Measurements from ENCODE around the gene TTC21A.

The TTC21A gene

DNA sequence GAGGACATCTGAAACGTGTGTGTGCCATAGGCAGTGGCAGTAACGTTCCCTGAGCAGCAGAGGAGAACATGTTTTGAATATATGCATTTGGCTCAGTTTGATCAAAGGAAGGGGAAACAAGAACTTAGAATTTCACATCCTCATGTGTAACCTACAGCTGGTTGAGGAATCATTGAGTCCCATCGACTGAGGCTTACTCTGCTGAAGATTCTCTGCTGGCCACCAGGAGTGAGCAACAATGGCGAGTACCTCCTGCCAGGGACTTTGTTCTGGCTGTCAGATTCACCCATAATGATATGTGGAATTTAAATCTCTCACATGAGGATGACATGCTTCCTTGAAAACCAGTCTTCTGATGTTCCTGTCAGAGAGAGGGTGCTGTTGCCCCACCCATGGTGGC, 21.3 kb upstream of the TTC21A start:
- no peak for ATAC-seq (replicated peaks)

DNA sequence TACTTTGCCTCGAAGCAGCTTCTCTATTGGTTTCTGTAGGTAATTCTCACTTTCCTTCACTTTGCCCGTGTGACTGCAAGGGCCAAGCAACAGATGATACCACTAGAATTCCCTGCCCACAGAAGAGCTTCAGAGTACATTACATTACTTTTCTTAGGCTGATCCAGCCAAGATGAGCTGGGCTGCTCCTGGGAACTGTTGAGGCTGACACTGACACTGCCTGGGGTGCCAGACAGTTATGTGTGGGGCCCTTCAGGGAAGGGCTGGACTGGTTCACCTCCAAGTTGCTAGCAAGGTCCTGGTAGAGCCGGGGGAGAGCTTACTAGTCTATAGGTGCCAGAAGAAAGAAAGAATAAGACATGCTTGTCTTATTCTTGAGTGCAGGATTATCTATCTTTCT, 19.0 kb upstream of the TTC21A start:
- ATAC-seq (replicated peaks): no peak
- Mint-ChIP-seq H3K4me3 (no peak overlapping the region), H3K27ac (peak overlapping the region in 1 of 2 donors; percentile 46), H3K9me3 (no peaks in the 10 kb centered on the region), H3K36me3 (ENCODE audit: insufficient read depth) (peaks cover 80% of the 10 kb centered on the region), H3K4me1 (ENCODE audit: low read depth in 2 of 2) (no peaks in the 10 kb centered on the region), H3K27me3 (no peaks in the 10 kb centered on the region)
- DNase-seq: no peak

More for the DNA sequence above, 21.3 kb upstream of the TTC21A start:
- no peak overlapping the region for H3K27ac Mint-ChIP-seq
- no peaks in the 10 kb centered on the region for H3K27me3 Mint-ChIP-seq
- H3K36me3 Mint-ChIP-seq (ENCODE audit: insufficient read depth): peaks cover 74% of the 10 kb centered on the region
- H3K9me3 Mint-ChIP-seq: no peaks in the 10 kb centered on the region
- no peaks in the 10 kb centered on the region for H3K4me1 Mint-ChIP-seq (ENCODE audit: low read depth in 2 of 2)
- no peak overlapping the region for H3K4me3 Mint-ChIP-seq
- no peak for DNase-seq

- ATAC-seq (replicated peaks) (no peak), DNase-seq (no peak)
- Mint-ChIP-seq H3K4me1 (ENCODE audit: low read depth in 2 of 2) (no peaks in the 10 kb centered on the region), H3K27me3 (no peaks in the 10 kb centered on the region), H3K9me3 (no peaks in the 10 kb centered on the region), H3K27ac (peak overlapping the region in 1 of 2 donors; percentile 46), H3K4me3 (no peak overlapping the region), H3K36me3 (ENCODE audit: insufficient read depth) (peaks cover 84% of the 10 kb centered on the region)
Measured at GRCh38 chr3:39088889-39089288, 18.6 kb upstream of the TTC21A start.

DNA sequence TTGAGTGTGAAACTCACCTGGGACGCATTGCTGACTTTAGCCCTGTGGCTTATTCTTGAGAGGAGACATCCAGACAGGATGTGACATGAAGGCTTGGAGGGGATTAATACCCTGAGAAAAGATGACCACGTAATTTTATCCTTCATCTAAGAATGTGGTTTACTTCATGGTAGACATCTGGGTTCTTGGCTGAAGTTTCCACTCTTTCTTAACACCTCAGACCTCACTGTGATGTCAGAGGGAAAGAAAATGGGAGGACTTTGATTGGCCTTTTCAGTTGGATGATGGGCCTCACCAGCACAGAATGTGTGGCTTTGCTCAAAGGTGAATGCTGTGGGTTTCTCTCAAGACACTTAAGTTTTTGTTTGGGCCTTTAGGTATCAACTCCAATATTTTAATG, 16.6 kb upstream of the TTC21A start:
- DNase-seq: no peak
- H3K4me3 Mint-ChIP-seq: no peak overlapping the region
- H3K27me3 Mint-ChIP-seq: no peaks in the 10 kb centered on the region
- H3K27ac Mint-ChIP-seq: peak overlapping the region; percentile 32 to 35
- ATAC-seq (replicated peaks): peak; percentile 42
- peaks cover 86% of the 10 kb centered on the region for H3K36me3 Mint-ChIP-seq (ENCODE audit: insufficient read depth)
- no peaks in the 10 kb centered on the region for H3K4me1 Mint-ChIP-seq (ENCODE audit: low read depth in 2 of 2)
- no peaks in the 10 kb centered on the region for H3K9me3 Mint-ChIP-seq

DNA sequence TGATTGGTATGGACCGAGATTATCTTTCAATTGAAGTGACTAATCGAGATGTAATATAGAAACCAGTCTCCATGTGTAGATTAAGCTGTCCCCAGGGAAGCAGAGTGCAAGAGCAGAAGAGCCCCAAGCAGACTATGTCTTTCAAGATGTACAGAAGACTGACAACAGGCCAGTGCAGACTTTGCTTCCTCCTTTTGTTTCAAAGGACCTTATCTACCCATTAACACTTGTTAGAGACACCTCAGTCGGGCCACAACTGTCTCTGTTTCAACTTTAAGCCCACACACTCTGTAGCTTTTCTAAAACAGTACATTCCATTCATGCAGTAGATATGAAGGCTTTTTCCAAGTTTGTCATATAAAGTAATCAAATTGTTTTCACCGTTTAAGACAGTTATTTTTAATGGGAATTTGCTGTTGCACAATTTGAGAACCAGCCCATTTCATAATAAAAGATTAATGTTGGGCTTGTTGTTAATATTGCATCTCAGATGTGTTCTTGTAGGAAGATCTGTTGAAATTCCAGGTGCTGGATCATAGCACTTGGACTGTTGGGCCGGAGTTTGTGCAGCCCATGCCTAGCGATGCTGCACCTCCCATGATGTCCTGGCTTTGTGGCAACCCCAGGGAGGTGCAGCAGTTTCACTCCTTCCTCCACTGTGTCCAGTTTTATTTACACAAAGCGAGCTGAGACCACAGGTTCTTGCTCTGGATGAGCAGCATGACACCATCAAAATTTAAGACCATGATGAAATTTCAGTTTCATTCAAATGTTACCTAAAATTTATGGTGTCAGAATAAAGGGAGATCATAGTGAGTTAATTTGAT, 12.4 kb upstream of the TTC21A start:
- Mint-ChIP-seq H3K9me3 (no peaks in the 10 kb centered on the region), H3K27ac (no peak overlapping the region), H3K36me3 (ENCODE audit: insufficient read depth) (peaks cover 89% of the 10 kb centered on the region), H3K4me3 (no peak overlapping the region), H3K27me3 (no peaks in the 10 kb centered on the region), H3K4me1 (ENCODE audit: low read depth in 2 of 2) (no peaks in the 10 kb centered on the region)
- no peak for ATAC-seq (replicated peaks)
- no peak for DNase-seq

DNA sequence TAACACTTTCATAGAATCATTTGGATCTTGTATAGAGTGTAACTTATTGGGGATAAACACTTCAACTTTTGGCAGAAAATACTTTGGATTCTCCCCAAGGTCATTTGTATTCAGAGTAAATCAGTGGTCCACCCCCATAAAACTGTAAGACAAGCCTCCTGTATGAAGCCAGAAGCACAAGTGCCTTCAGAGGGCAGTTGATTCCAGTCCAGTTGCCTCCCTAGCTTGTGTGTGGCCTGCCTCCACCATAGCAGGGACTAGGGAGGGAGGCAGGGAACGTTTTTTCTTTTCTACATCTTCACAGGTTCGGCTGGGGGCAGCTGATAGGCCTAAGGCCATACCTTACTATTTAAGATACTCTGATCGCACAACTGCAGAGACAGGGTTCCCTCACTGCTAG, 11.7 kb upstream of the TTC21A start:
- no peaks in the 10 kb centered on the region for H3K9me3 Mint-ChIP-seq
- no peak for ATAC-seq (replicated peaks)
- no peaks in the 10 kb centered on the region for H3K27me3 Mint-ChIP-seq
- H3K36me3 Mint-ChIP-seq (ENCODE audit: insufficient read depth): peaks cover 87% of the 10 kb centered on the region
- H3K4me1 Mint-ChIP-seq (ENCODE audit: low read depth in 2 of 2): peaks cover 0 to under 1% of the 10 kb centered on the region in 2 donors
- no peak overlapping the region for H3K4me3 Mint-ChIP-seq
- no peak for DNase-seq
- H3K27ac Mint-ChIP-seq: no peak overlapping the region

GRCh38 chr3:39096775-39097174, 10.7 kb upstream of the TTC21A start:
- Mint-ChIP-seq H3K27me3 (no peaks in the 10 kb centered on the region), H3K9me3 (no peaks in the 10 kb centered on the region), H3K4me3 (no peak overlapping the region), H3K4me1 (ENCODE audit: low read depth in 2 of 2) (peaks cover 4 to 9% of the 10 kb centered on the region in 2 donors), H3K27ac (no peak overlapping the region), H3K36me3 (ENCODE audit: insufficient read depth) (peaks cover 77% of the 10 kb centered on the region)
- no peak for ATAC-seq (replicated peaks)
- no peak for DNase-seq

DNA sequence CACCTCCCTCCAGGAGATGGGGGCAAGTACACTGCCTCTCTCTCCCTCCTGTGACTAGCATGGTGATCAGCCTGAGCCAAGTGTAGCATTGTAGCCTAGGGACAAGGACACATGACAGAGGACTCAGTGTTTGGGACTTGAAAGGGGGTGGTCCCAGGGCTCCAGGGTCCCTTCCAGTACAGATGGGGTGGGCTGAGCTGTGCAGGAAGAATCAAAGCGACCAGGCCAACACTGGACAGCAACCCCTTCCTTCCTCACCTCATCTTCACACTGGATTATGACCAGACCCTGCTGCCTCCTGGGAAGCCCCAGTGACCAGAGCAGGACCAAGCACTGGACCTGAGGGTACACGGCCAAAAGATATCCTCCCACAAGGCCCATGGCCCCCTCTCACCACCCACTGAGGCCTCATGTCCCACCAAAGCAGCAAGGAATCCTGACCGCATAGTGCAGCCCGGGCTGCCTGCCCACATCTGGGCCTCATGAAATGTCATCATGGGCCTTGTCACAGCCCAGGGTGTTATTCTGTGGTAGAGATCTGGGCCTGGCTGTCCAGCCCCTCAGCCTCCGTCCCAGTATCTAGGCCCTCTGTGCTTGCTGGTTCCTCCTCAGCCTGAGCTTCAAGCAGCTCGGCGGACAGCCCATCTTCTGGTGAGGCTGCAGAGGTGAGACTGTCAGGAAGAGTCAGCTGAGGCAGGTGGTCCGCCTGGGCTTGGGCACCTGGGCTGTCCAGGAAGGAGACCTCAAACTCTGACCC, 9.6 kb upstream of the TTC21A start:
- peak overlapping the region in 1 of 2 donors; percentile 17 for H3K27ac Mint-ChIP-seq
- no peaks in the 10 kb centered on the region for H3K27me3 Mint-ChIP-seq
- no peak overlapping the region for H3K4me3 Mint-ChIP-seq
- no peak for ATAC-seq (replicated peaks)
- peaks cover 11 to 18% of the 10 kb centered on the region in 2 donors for H3K4me1 Mint-ChIP-seq (ENCODE audit: low read depth in 2 of 2)
- no peak for DNase-seq
- no peaks in the 10 kb centered on the region for H3K9me3 Mint-ChIP-seq
- H3K36me3 Mint-ChIP-seq (ENCODE audit: insufficient read depth): peaks cover 68% of the 10 kb centered on the region

GRCh38 chr3:39098473-39099000, 8.9 kb upstream of the TTC21A start:
- peaks cover 64% of the 10 kb centered on the region for H3K36me3 Mint-ChIP-seq (ENCODE audit: insufficient read depth)
- no peaks in the 10 kb centered on the region for H3K9me3 Mint-ChIP-seq
- no peak for ATAC-seq (replicated peaks)
- peaks cover 14 to 22% of the 10 kb centered on the region in 2 donors for H3K4me1 Mint-ChIP-seq (ENCODE audit: low read depth in 2 of 2)
- H3K4me3 Mint-ChIP-seq: no peak overlapping the region
- no peaks in the 10 kb centered on the region for H3K27me3 Mint-ChIP-seq
- no peak for DNase-seq
- H3K27ac Mint-ChIP-seq: peak overlapping the region in 1 of 2 donors; percentile 74

DNA sequence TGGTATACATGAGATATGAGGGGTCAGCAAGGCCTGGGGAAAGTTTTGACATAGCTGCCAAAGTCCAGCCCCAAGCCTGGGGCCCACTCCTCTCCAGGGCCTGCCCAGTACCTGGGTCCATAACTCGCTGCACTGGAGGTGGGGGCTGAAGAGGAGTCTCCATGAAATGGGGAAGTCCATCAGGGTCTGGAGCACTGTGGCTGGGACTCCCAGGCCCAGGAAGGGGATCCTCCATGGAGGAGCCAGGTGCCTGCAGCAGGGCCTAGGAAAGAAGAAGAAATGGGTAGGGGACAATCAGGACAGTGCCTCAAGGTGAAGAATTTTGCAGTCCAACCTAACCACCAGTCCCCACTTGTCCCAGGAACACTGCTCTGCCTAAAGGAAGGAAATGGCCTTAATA, 8.2 kb upstream of the TTC21A start:
- Mint-ChIP-seq H3K27ac (peak overlapping the region in 1 of 2 donors; percentile 74), H3K27me3 (no peaks in the 10 kb centered on the region), H3K4me3 (no peak overlapping the region), H3K36me3 (ENCODE audit: insufficient read depth) (peaks cover 58% of the 10 kb centered on the region), H3K9me3 (no peaks in the 10 kb centered on the region), H3K4me1 (ENCODE audit: low read depth in 2 of 2) (peaks cover 18 to 25% of the 10 kb centered on the region in 2 donors)
- ATAC-seq (replicated peaks) (no peak), DNase-seq (no peak)

DNA sequence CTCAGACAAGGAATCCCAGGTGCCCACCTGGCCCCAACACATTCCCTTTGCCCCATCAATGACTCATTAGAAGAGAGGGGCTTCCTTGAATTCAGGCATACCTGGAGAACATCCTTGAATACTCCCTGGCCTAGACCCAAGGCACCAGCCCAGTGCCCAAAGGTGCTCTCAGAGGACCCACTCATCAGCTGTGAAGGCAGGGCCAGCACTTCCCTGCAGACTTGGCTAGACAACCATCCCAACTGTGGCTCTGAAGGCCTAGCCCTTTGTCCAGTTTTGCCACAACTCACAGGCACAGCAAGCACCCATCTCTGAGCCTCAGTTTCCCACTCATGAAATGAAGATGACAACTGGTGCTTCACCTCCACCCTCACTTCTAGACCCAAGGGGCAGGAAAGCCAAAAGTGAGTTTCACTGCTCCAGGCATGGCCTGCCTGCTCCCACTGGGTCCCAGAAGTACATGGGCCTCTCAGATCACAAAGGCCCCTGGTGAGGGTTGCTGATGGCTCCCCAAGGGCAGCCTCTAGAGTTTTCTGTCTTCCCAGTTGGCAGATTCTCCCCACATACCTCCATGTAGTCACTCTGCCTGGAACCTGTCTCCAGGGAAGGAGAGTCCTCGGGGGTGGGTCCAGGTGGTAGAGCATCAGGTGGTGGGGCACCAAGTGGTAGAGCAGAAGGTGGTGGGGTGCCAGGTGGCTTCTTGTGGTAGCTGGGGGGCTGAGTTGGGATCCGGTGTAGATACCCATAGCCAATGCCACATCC, 7.6 kb upstream of the TTC21A start:
- H3K36me3 Mint-ChIP-seq (ENCODE audit: insufficient read depth): peaks cover 51% of the 10 kb centered on the region
- ATAC-seq (replicated peaks) (no peak), DNase-seq (no peak)
- no peak overlapping the region for H3K4me3 Mint-ChIP-seq
- peak overlapping the region in 1 of 2 donors; percentile 74 for H3K27ac Mint-ChIP-seq
- no peaks in the 10 kb centered on the region for H3K27me3 Mint-ChIP-seq
- peaks cover 20 to 28% of the 10 kb centered on the region in 2 donors for H3K4me1 Mint-ChIP-seq (ENCODE audit: low read depth in 2 of 2)
- H3K9me3 Mint-ChIP-seq: no peaks in the 10 kb centered on the region

- ATAC-seq (replicated peaks): no peak
- Mint-ChIP-seq H3K4me1 (ENCODE audit: low read depth in 2 of 2) (peaks cover 25 to 32% of the 10 kb centered on the region in 2 donors), H3K27ac (peak overlapping the region in 1 of 2 donors; percentile 41), H3K9me3 (no peaks in the 10 kb centered on the region), H3K36me3 (ENCODE audit: insufficient read depth) (peaks cover 47% of the 10 kb centered on the region), H3K4me3 (no peak overlapping the region), H3K27me3 (no peaks in the 10 kb centered on the region)
- no peak for DNase-seq
Measured at GRCh38 chr3:39100500-39100886, 7.0 kb upstream of the TTC21A start.

DNA sequence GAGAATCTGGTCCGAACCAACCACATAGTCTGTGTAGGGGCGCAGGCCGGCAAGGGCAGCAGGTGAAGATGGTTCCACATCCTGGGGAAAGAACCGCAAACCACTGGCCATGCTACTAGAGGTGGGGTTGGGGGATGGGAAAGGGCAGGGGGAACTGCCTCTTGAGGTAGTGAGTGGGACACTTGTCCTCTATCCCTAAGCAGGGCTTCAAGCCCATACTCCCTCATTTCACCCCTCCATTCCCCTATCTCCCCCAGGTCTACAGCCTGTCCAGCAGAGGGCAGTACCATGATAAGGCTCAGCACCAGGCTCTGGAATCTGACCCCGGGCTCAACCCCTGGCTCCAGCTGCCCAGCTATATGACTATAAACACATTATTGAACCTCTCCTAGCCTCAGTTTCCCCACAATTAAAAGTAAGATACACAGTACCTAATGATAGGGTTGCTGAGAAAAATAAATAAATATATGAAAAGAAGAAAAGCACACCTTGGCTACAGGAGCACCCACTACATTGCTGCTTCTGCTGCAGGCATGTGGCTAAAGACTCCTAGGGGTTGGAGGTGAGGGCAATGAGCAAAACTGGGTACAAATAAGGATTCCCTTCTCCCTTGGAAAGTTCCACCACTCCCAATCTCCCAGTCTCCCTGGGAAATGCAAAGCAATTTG, 6.3 kb upstream of the TTC21A start:
- Mint-ChIP-seq H3K4me1 (ENCODE audit: low read depth in 2 of 2) (peaks cover 31 to 39% of the 10 kb centered on the region in 2 donors), H3K36me3 (ENCODE audit: insufficient read depth) (peaks cover 40% of the 10 kb centered on the region), H3K27me3 (no peaks in the 10 kb centered on the region), H3K9me3 (no peaks in the 10 kb centered on the region), H3K27ac (peak overlapping the region in 1 of 2 donors; percentile 41), H3K4me3 (no peak overlapping the region)
- ATAC-seq (replicated peaks) (peak; percentile 78), DNase-seq (peak; percentile 37 to 41 (median 38))

All from effector memory CD8-positive, alpha-beta T cell (primary cell).